ENCODE results near the gene CSMD2. TPM values are rescaled to one million over a fixed set of nuclear protein-coding genes. Genes with fewer than 3 reads are reported as not detected.

The CSMD2 gene
- total and polyA plus RNA-seq, 2 of the 8 experiments (the other 6 are each of a cell fraction or from before 2014, with no cell fraction given) = 7.0 to 14.7 TPM

- TF ChIP-seq CTCF (IDR thresholded peaks at IDR 0.05; ENCODE audit: control extremely low read depth in 1 of 3, insufficient read depth in 1 of 3, low read depth in 1 of 3, low read length in 3 of 3) (no peak), TBP (IDR thresholded peaks at IDR 0.05; ENCODE audit: low read depth, low read length) (no peak)
Observed at GRCh38 chr1:33782776-33783175, 382.3 kb downstream of the CSMD2 start (continued).
